Bone marrow (tissue), 2 donors: ENCODE results near the gene KCNC1.

Experiments
- DNase-seq, 2 donors: peaks; one replicate each; lab custom pipeline; 2025; lab: John Stamatoyannopoulos, UW

KCNC1 gene

GRCh38 chr11:17755891-17756290 is 21.3 kb downstream of the KCNC1 start:
- DNase-seq: no peak

GRCh38 chr11:17760102-17761029 is 25.8 kb downstream of the KCNC1 start:
- DNase-seq: no peak

GRCh38 chr11:17762309-17762974 is 27.9 kb downstream of the KCNC1 start:
- no peak for DNase-seq

- DNase-seq: no peak
Measured at GRCh38 chr11:17763244-17763643, 28.7 kb downstream of the KCNC1 start.

- no peak for DNase-seq
Measured at GRCh38 chr11:17763703-17764102, 29.1 kb downstream of the KCNC1 start.

GRCh38 chr11:17764446-17765218 is 30.1 kb downstream of the KCNC1 start:
- DNase-seq: no peak

- no peak for DNase-seq
Measured at GRCh38 chr11:17765356-17766072, 30.9 kb downstream of the KCNC1 start.

- no peak for DNase-seq
Measured at GRCh38 chr11:17766073-17766359, 31.4 kb downstream of the KCNC1 start.

- no peak for DNase-seq
Measured at GRCh38 chr11:17766590-17766989, 32.0 kb downstream of the KCNC1 start.

- no peak for DNase-seq
Measured at GRCh38 chr11:17767301-17767885, 32.8 kb downstream of the KCNC1 start.

- no peak for DNase-seq
Measured at GRCh38 chr11:17767914-17768313, 33.3 kb downstream of the KCNC1 start.

GRCh38 chr11:17768547-17768946 is 34.0 kb downstream of the KCNC1 start:
- DNase-seq: no peak

- no peak for DNase-seq
Measured at GRCh38 chr11:17769218-17769617, 34.6 kb downstream of the KCNC1 start.

GRCh38 chr11:17770048-17770652 is 35.6 kb downstream of the KCNC1 start:
- DNase-seq: no peak

GRCh38 chr11:17770917-17771316 is 36.3 kb downstream of the KCNC1 start:
- no peak for DNase-seq

- no peak for DNase-seq
Measured at GRCh38 chr11:17771415-17771814, 36.8 kb downstream of the KCNC1 start.

- no peak for DNase-seq
Measured at GRCh38 chr11:17771841-17772401, 37.3 kb downstream of the KCNC1 start.

- DNase-seq: no peak
Measured at GRCh38 chr11:17772704-17773600, 38.4 kb downstream of the KCNC1 start.

- DNase-seq: no peak
Measured at GRCh38 chr11:17773674-17774073, 39.1 kb downstream of the KCNC1 start.
